H1 (cell line): ENCODE results near the gene WDR90.

ENCODE experiments used
- POLR2AphosphoS5 ChIP-seq: IDR thresholded peaks from 2 replicates; pipeline ENCODE4 v1.6.1; 2011; ENCODE audit warnings: low read depth, low read length
- SRF ChIP-seq: IDR thresholded peaks from 2 replicates; pipeline ENCODE4 v1.6.1; 2011; ENCODE audit warnings: mild to moderate bottlenecking, low read depth, low read length, moderate library complexity

GRCh38 chr16:678858-679813, 30.0 kb downstream of the WDR90 start:
- TF ChIP-seq SRF (no peak), POLR2AphosphoS5 (no peak)
